ENCODE results near the gene SDK1. TPM values are rescaled to one million over a fixed set of nuclear protein-coding genes. Genes with fewer than 3 reads are reported as not detected.
"Not testable (repeated sequence)": the region's sequence is repeated elsewhere in the genome, so short reads cannot be mapped to it uniquely, and the experiment has no call there.

The SDK1 gene
- total and polyA plus RNA-seq, 7 experiments from 2014 or later = 0.07 to 2.5 (median 0.54) TPM

GRCh38 chr7:3688842-3689241 lies 387.8 kb downstream of the SDK1 start:
- Mint-ChIP-seq H3K4me1 (no peaks in the 10 kb centered on the region), H3K4me3 (no peak overlapping the region), H3K9me3 (peaks cover 0 to 7% (median 0%) of the 10 kb centered on the region in 11 donors), H3K27ac (no peak overlapping the region), H3K27me3 (peaks cover 0 to 7% (median 0%) of the 10 kb centered on the region in 5 donors), H3K36me3 (peaks cover 0 to 8% (median 0%) of the 10 kb centered on the region in 5 donors)
- H3K27me3 ChIP-seq (ENCODE audit: control insufficient read depth in 2 of 2, insufficient read depth in 2 of 2, low read length in 2 of 2) = no peaks in the 10 kb centered on the region
- CTCF ChIA-PET = no interaction called here
- H3K36me3 ChIP-seq (ENCODE audit: control insufficient read depth in 2 of 3, insufficient read depth in 3 of 3, low read length in 3 of 3) = no peaks in the 10 kb centered on the region
- no peaks in the 10 kb centered on the region for H3K4me1 ChIP-seq (ENCODE audit: control insufficient read depth in 2 of 2, insufficient read depth in 2 of 2, low read length in 2 of 2)
- H3K4me3 ChIP-seq (ENCODE audit: low read length) = no peak overlapping the region
- ATAC-seq = no peak
- POLR2A ChIA-PET = no interaction called here
- H3K9me3 ChIP-seq (ENCODE audit: control insufficient read depth in 2 of 3, low read length in 3 of 3) = no peaks in the 10 kb centered on the region
- no peak overlapping the region for H3K27ac ChIP-seq (ENCODE audit: low read depth, low read length)
- no peak for DNase-seq
- intact Hi-C loops (cut with micrococcal nuclease) = no loop called here

GRCh38 chr7:3691478-3692158 lies 390.6 kb downstream of the SDK1 start:
- H3K36me3 ChIP-seq (ENCODE audit: control insufficient read depth in 2 of 3, insufficient read depth in 3 of 3, low read length in 3 of 3) = no peaks in the 10 kb centered on the region
- POLR2A ChIA-PET = no interaction called here
- H3K4me1 Mint-ChIP-seq = peaks cover 0 to 6% (median 0%) of the 10 kb centered on the region in 7 donors
- peaks cover 0 to 6% (median 0%) of the 10 kb centered on the region in 11 donors for H3K9me3 Mint-ChIP-seq
- CTCF ChIA-PET = no interaction called here
- H3K4me3 Mint-ChIP-seq = no peak overlapping the region
- no peak overlapping the region for H3K4me3 ChIP-seq (ENCODE audit: low read length)
- no peaks in the 10 kb centered on the region for H3K36me3 Mint-ChIP-seq
- ATAC-seq (no peak), DNase-seq (no peak)
- no peaks in the 10 kb centered on the region for H3K27me3 ChIP-seq (ENCODE audit: control insufficient read depth in 2 of 2, insufficient read depth in 2 of 2, low read length in 2 of 2)
- H3K27ac ChIP-seq (ENCODE audit: low read depth, low read length) = no peak overlapping the region
- no peak overlapping the region for H3K27ac Mint-ChIP-seq
- no peaks in the 10 kb centered on the region for H3K9me3 ChIP-seq (ENCODE audit: control insufficient read depth in 2 of 3, low read length in 3 of 3)
- peaks cover 0 to 12% (median 0%) of the 10 kb centered on the region in 5 donors for H3K27me3 Mint-ChIP-seq
- intact Hi-C loops (cut with micrococcal nuclease) = no loop called here
- no peaks in the 10 kb centered on the region for H3K4me1 ChIP-seq (ENCODE audit: control insufficient read depth in 2 of 2, insufficient read depth in 2 of 2, low read length in 2 of 2)

- POLR2A ChIA-PET = interaction anchor here (0.6 kb wide), 1 partner anchor 12 kb away, joined by 3 read pairs; no protein-coding TSS in a partner anchor
Observed at GRCh38 chr7:3695602-3696001, 394.6 kb downstream of the SDK1 start.

GRCh38 chr7:3696113-3696512 lies 395.1 kb downstream of the SDK1 start:
- ChIA-PET CTCF (no interaction called here), POLR2A (no interaction called here)
- DNase-seq (no peak), ATAC-seq (no peak)
- Histone ChIP-seq H3K27me3 (ENCODE audit: control insufficient read depth in 2 of 2, insufficient read depth in 2 of 2, low read length in 2 of 2) (no peaks in the 10 kb centered on the region), H3K4me1 (ENCODE audit: control insufficient read depth in 2 of 2, insufficient read depth in 2 of 2, low read length in 2 of 2) (peaks cover 0 to 8% of the 10 kb centered on the region in 2 donors), H3K4me3 (ENCODE audit: low read length) (no peak overlapping the region), H3K36me3 (ENCODE audit: control insufficient read depth in 2 of 3, insufficient read depth in 3 of 3, low read length in 3 of 3) (no peaks in the 10 kb centered on the region), H3K9me3 (ENCODE audit: control insufficient read depth in 2 of 3, low read length in 3 of 3) (no peaks in the 10 kb centered on the region), H3K27ac (ENCODE audit: low read depth, low read length) (no peak overlapping the region)
- no peak overlapping the region for H3K4me3 Mint-ChIP-seq
- peak overlapping the region in 1 of 9 donors; percentile 68 for H3K27ac Mint-ChIP-seq
- peaks cover 0 to 5% (median 0%) of the 10 kb centered on the region in 11 donors for H3K9me3 Mint-ChIP-seq
- peaks cover 0 to 14% (median 5%) of the 10 kb centered on the region in 5 donors for H3K27me3 Mint-ChIP-seq
- intact Hi-C loops (cut with micrococcal nuclease) = no loop called here
- peaks cover 7 to 30% (median 18%) of the 10 kb centered on the region in 7 donors for H3K4me1 Mint-ChIP-seq
- H3K36me3 Mint-ChIP-seq = no peaks in the 10 kb centered on the region

More at GRCh38 chr7:3695602-3696001, 394.6 kb downstream of the SDK1 start:
- Histone ChIP-seq H3K9me3 (ENCODE audit: control insufficient read depth in 2 of 3, low read length in 3 of 3) (no peaks in the 10 kb centered on the region), H3K4me1 (ENCODE audit: control insufficient read depth in 2 of 2, insufficient read depth in 2 of 2, low read length in 2 of 2) (peaks cover 0 to 8% of the 10 kb centered on the region in 2 donors), H3K36me3 (ENCODE audit: control insufficient read depth in 2 of 3, insufficient read depth in 3 of 3, low read length in 3 of 3) (no peaks in the 10 kb centered on the region), H3K27ac (ENCODE audit: low read depth, low read length) (no peak overlapping the region), H3K27me3 (ENCODE audit: control insufficient read depth in 2 of 2, insufficient read depth in 2 of 2, low read length in 2 of 2) (no peaks in the 10 kb centered on the region), H3K4me3 (ENCODE audit: low read length) (no peak overlapping the region)
- no peak overlapping the region for H3K4me3 Mint-ChIP-seq
- peaks cover 7 to 30% (median 18%) of the 10 kb centered on the region in 7 donors for H3K4me1 Mint-ChIP-seq
- ATAC-seq = no peak
- DNase-seq = no peak
- intact Hi-C loops (cut with micrococcal nuclease) = no loop called here
- peaks cover 0 to 3% (median 0%) of the 10 kb centered on the region in 11 donors for H3K9me3 Mint-ChIP-seq
- H3K27ac Mint-ChIP-seq = peak overlapping the region in 1 of 9 donors; percentile 68
- H3K27me3 Mint-ChIP-seq = peaks cover 0 to 12% (median 1%) of the 10 kb centered on the region in 5 donors
- CTCF ChIA-PET = no interaction called here
- no peaks in the 10 kb centered on the region for H3K36me3 Mint-ChIP-seq

- Histone ChIP-seq H3K4me1 (ENCODE audit: control insufficient read depth in 2 of 2, insufficient read depth in 2 of 2, low read length in 2 of 2) (peaks cover 0 to 8% of the 10 kb centered on the region in 2 donors), H3K4me3 (ENCODE audit: low read length) (no peak overlapping the region), H3K36me3 (ENCODE audit: control insufficient read depth in 2 of 3, insufficient read depth in 3 of 3, low read length in 3 of 3) (no peaks in the 10 kb centered on the region), H3K9me3 (ENCODE audit: control insufficient read depth in 2 of 3, low read length in 3 of 3) (no peaks in the 10 kb centered on the region), H3K27ac (ENCODE audit: low read depth, low read length) (no peak overlapping the region), H3K27me3 (ENCODE audit: control insufficient read depth in 2 of 2, insufficient read depth in 2 of 2, low read length in 2 of 2) (no peaks in the 10 kb centered on the region)
- H3K27me3 Mint-ChIP-seq = peaks cover 0 to 17% (median 5%) of the 10 kb centered on the region in 5 donors
- POLR2A ChIA-PET = no interaction called here
- intact Hi-C loops (cut with micrococcal nuclease) = no loop called here
- H3K9me3 Mint-ChIP-seq = peaks cover 0 to 5% (median 0%) of the 10 kb centered on the region in 11 donors
- peak overlapping the region in 5 of 10 donors; percentile 0 to 58 (median 14) for H3K4me3 Mint-ChIP-seq
- ATAC-seq (no peak), DNase-seq (peak in 3 of 9 donors; percentile 1 to 18 (median 2))
- no peaks in the 10 kb centered on the region for H3K36me3 Mint-ChIP-seq
- H3K27ac Mint-ChIP-seq = peak overlapping the region in 8 of 9 donors; percentile 7 to 78 (median 40)
- CTCF ChIA-PET = interaction anchor here (0.6 to 0.7 kb wide), 2 partner anchors 10 to 925 kb away, joined by 3 to 4 read pairs; no protein-coding TSS in a partner anchor
- peaks cover 7 to 30% (median 18%) of the 10 kb centered on the region in 7 donors for H3K4me1 Mint-ChIP-seq
Observed at GRCh38 chr7:3697472-3697871, 396.4 kb downstream of the SDK1 start.

GRCh38 chr7:3705258-3705657 lies 404.2 kb downstream of the SDK1 start:
- Histone ChIP-seq H3K27ac (ENCODE audit: low read depth, low read length) (no peak overlapping the region), H3K4me1 (ENCODE audit: control insufficient read depth in 2 of 2, insufficient read depth in 2 of 2, low read length in 2 of 2) (no peaks in the 10 kb centered on the region), H3K27me3 (ENCODE audit: control insufficient read depth in 2 of 2, insufficient read depth in 2 of 2, low read length in 2 of 2) (no peaks in the 10 kb centered on the region), H3K36me3 (ENCODE audit: control insufficient read depth in 2 of 3, insufficient read depth in 3 of 3, low read length in 3 of 3) (no peaks in the 10 kb centered on the region), H3K4me3 (ENCODE audit: low read length) (no peak overlapping the region), H3K9me3 (ENCODE audit: control insufficient read depth in 2 of 3, low read length in 3 of 3) (no peaks in the 10 kb centered on the region)
- Mint-ChIP-seq H3K36me3 (peaks cover 0 to 8% (median 3%) of the 10 kb centered on the region in 5 donors), H3K9me3 (peaks cover 0 to 24% (median 4%) of the 10 kb centered on the region in 11 donors), H3K4me1 (peaks cover 0 to 2% (median 0%) of the 10 kb centered on the region in 7 donors), H3K27ac (no peak overlapping the region), H3K4me3 (no peak overlapping the region), H3K27me3 (peaks cover 0 to 14% (median 0%) of the 10 kb centered on the region in 5 donors)
- ATAC-seq (no peak), DNase-seq (no peak)
- POLR2A ChIA-PET = no interaction called here
- CTCF ChIA-PET = no interaction called here
- intact Hi-C loops (cut with micrococcal nuclease) = no loop called here

GRCh38 chr7:3706091-3706490 lies 405.0 kb downstream of the SDK1 start:
- H3K27ac Mint-ChIP-seq; H3K27me3 Mint-ChIP-seq; H3K27ac ChIP-seq (ENCODE audit: low read depth, low read length); H3K4me3 Mint-ChIP-seq; H3K36me3 Mint-ChIP-seq; H3K27me3 ChIP-seq (ENCODE audit: control insufficient read depth in 2 of 2, insufficient read depth in 2 of 2, low read length in 2 of 2); H3K4me1 ChIP-seq (ENCODE audit: control insufficient read depth in 2 of 2, insufficient read depth in 2 of 2, low read length in 2 of 2); H3K36me3 ChIP-seq (ENCODE audit: control insufficient read depth in 2 of 3, insufficient read depth in 3 of 3, low read length in 3 of 3); DNase-seq; intact Hi-C loops (cut with micrococcal nuclease); ATAC-seq; H3K9me3 ChIP-seq (ENCODE audit: control insufficient read depth in 2 of 3, low read length in 3 of 3); POLR2A ChIA-PET; CTCF ChIA-PET; H3K4me3 ChIP-seq (ENCODE audit: low read length): not testable (repeated sequence)
- Mint-ChIP-seq H3K4me1 (peaks cover 0 to 10% (median 3%) of the 10 kb centered on the region in 7 donors), H3K9me3 (peaks cover 0 to 24% (median 2%) of the 10 kb centered on the region in 11 donors)

Measured in naive thymus-derived CD4-positive, alpha-beta T cell (primary cell).